NCI-H774 (cell line): ENCODE results near the gene FAM53C.

Source experiments
- DNase-seq: peaks from one replicate; lab custom pipeline; 2025; lab: John Stamatoyannopoulos, UW

FAM53C gene

GRCh38 chr5:138391859-138392386, 53.9 kb downstream of the FAM53C start:
- DNase-seq: no peak
